Keratinocyte (primary cell): ENCODE data around the gene TEAD3.

Source experiments
- CTCF ChIP-seq, 3 experiments: IDR thresholded peaks in 1 of 3; conservative IDR thresholded peaks in 1 of 3; optimal IDR thresholded peaks in 1 of 3; 2 replicates in 2 of 3; 3 replicates in 1 of 3; pipeline versions ENCODE3 to v1.5.1; 2011; ENCODE audit warnings: low read length in 3 of 3, mild to moderate bottlenecking in 3 of 3, moderate library complexity in 2 of 3, control low read depth in 1 of 3, inconsistent platforms in 1 of 3; ENCODE audit not compliant: insufficient read depth in 2 of 3; ENCODE audit errors: extremely low read depth in 1 of 3
- EZH2 ChIP-seq: IDR thresholded peaks from one replicate; pipeline ENCODE4 v1.6.1; 2012; ENCODE audit warnings: inconsistent platforms, mild to moderate bottlenecking, low read length, moderate library complexity

DNA sequence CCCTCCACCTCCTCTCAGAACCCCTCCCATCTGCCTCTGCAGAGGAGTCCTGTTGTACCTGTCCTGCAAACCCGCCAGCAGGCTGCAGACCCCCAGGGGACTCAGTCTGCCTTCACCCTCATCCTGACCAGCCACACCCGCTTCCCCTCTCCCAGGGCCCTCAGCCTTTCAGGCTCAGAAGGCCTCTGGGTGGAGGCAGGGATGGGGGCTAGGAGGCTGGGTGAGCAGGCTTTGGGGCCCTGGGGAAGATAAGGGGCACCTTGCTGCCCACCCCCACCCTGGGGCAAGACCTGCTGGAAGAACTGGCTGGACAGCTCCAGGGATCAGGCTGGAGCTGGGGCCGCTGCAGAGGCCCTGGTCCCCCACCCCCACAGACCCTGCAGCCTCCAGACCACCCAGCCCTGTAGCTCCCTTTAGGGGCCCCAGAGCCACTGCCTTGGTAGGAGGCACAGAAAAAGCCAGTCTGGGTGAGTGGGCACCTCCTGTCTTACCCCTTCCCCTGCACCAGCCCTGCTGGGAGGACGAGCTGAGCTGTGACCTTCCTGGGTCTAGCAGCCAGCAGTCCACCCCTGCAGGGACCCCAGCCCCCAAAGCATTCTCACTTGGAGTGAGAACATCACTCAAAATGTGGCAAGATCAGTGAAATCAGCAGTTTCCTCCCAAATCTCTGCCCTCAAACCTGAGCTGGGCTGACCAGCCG is 5.2 kb downstream of the TEAD3 start:
- TF ChIP-seq CTCF (optimal IDR thresholded peaks at IDR 0.05 in 1 of 3, IDR thresholded peaks at IDR 0.05 in 1 of 3, conservative IDR thresholded peaks at IDR 0.05 in 1 of 3; ENCODE audit: extremely low read depth in 1 of 3, insufficient read depth in 2 of 3, low read length in 3 of 3) (no peak), EZH2 (no peak)
